ENCODE measurements around the gene TEX10. TPM values are rescaled to one million over a fixed set of nuclear protein-coding genes. Genes with fewer than 3 reads are reported as not detected.

TEX10 gene
- total RNA-seq, 2 experiments from 2014 or later: 26.6 to 30.2 TPM

- Mint-ChIP-seq H3K4me3 (peak overlapping the region; percentile 89), H3K36me3 (ENCODE audit: low read depth) (peaks cover 28% of the 10 kb centered on the region), H3K27ac (peak overlapping the region; percentile 81), H3K9me3 (peaks cover 10% of the 10 kb centered on the region), H3K27me3 (no peaks in the 10 kb centered on the region), H3K4me1 (ENCODE audit: low read depth) (peaks cover 51% of the 10 kb centered on the region)
- DNase-seq (peak; percentile 51), ATAC-seq (peak; percentile 54)
- POLR2A ChIA-PET: interaction anchor here (1.0 to 2.2 kb wide), 7 partner anchors 8 to 90 kb away, joined by 3 to 7 read pairs (median 3); no protein-coding TSS in a partner anchor
- intact Hi-C loops (cut with micrococcal nuclease): loop anchor here (10.0 kb wide), 1 partner anchor 243 kb away; no protein-coding TSS in a partner anchor
- no peak for TF ChIP-seq CTCF (IDR thresholded peaks at IDR 0.05)
- CTCF ChIA-PET: interaction anchor here (1.2 to 3.4 kb wide), 5 partner anchors 10 to 247 kb away, joined by 3 to 13 read pairs (median 6); partner anchors contain the start of gene MSANTD3
These were observed 478 bp downstream of the TEX10 start for GRCh38 chr9:100352201-100352726.

- TF ChIP-seq CTCF (IDR thresholded peaks at IDR 0.05): no peak
- Mint-ChIP-seq H3K9me3 (peaks cover 8% of the 10 kb centered on the region), H3K36me3 (ENCODE audit: low read depth) (peaks cover 33% of the 10 kb centered on the region), H3K4me1 (ENCODE audit: low read depth) (peaks cover 56% of the 10 kb centered on the region), H3K4me3 (peak overlapping the region; percentile 89), H3K27ac (peak overlapping the region; percentile 81), H3K27me3 (no peaks in the 10 kb centered on the region)
- CTCF ChIA-PET: interaction anchor here (1.2 to 3.4 kb wide), 7 partner anchors 9 to 248 kb away, joined by 3 to 13 read pairs (median 5); partner anchors contain the start of gene MSANTD3
- ATAC-seq: no peak
- no peak for DNase-seq
- intact Hi-C loops (cut with micrococcal nuclease): loop anchor here (10.0 kb wide), 1 partner anchor 243 kb away; no protein-coding TSS in a partner anchor
- POLR2A ChIA-PET: interaction anchor here (1.2 to 2.2 kb wide), 6 partner anchors 8 to 91 kb away, joined by 3 to 7 read pairs (median 4); no protein-coding TSS in a partner anchor
These were observed 1.2 kb downstream of the TEX10 start for GRCh38 chr9:100351508-100351907.

- H3K27ac Mint-ChIP-seq: no peak overlapping the region
- POLR2A ChIA-PET: interaction anchor here (1.5 kb wide), 1 partner anchor 13 kb away, joined by 5 read pairs; no protein-coding TSS in a partner anchor
- CTCF ChIA-PET: interaction anchor here (1.6 to 3.4 kb wide), 3 partner anchors 11 to 25 kb away, joined by 3 to 13 read pairs (median 3); no protein-coding TSS in a partner anchor
- intact Hi-C loops (cut with micrococcal nuclease): loop anchor here (10.0 kb wide), 1 partner anchor 245 kb away; no protein-coding TSS in a partner anchor
- TF ChIP-seq CTCF (IDR thresholded peaks at IDR 0.05): no peak
- no peak for ATAC-seq
- peak overlapping the region; percentile 58 for H3K4me3 Mint-ChIP-seq
- H3K36me3 Mint-ChIP-seq (ENCODE audit: low read depth): peaks cover 42% of the 10 kb centered on the region
- H3K4me1 Mint-ChIP-seq (ENCODE audit: low read depth): peaks cover 63% of the 10 kb centered on the region
- H3K27me3 Mint-ChIP-seq: no peaks in the 10 kb centered on the region
- DNase-seq: no peak
- peaks cover 8% of the 10 kb centered on the region for H3K9me3 Mint-ChIP-seq
These were observed 2.6 kb downstream of the TEX10 start for GRCh38 chr9:100350188-100350587.

GRCh38 chr9:100346836-100347235, 5.9 kb downstream of the TEX10 start:
- DNase-seq: no peak
- ATAC-seq: no peak
- peaks cover 41% of the 10 kb centered on the region for H3K36me3 Mint-ChIP-seq (ENCODE audit: low read depth)
- no peak overlapping the region for H3K27ac Mint-ChIP-seq
- no peaks in the 10 kb centered on the region for H3K9me3 Mint-ChIP-seq
- ChIA-PET POLR2A (no interaction called here), CTCF (interaction anchor here (1.5 kb wide), 1 partner anchor 21 kb away, joined by 4 read pairs; no protein-coding TSS in a partner anchor)
- peaks cover 54% of the 10 kb centered on the region for H3K4me1 Mint-ChIP-seq (ENCODE audit: low read depth)
- H3K4me3 Mint-ChIP-seq: no peak overlapping the region
- TF ChIP-seq CTCF (IDR thresholded peaks at IDR 0.05): no peak
- intact Hi-C loops (cut with micrococcal nuclease): no loop called here
- no peaks in the 10 kb centered on the region for H3K27me3 Mint-ChIP-seq

- ATAC-seq: no peak
- Mint-ChIP-seq H3K27me3 (no peaks in the 10 kb centered on the region), H3K27ac (no peak overlapping the region), H3K9me3 (no peaks in the 10 kb centered on the region), H3K4me1 (ENCODE audit: low read depth) (peaks cover 31% of the 10 kb centered on the region), H3K4me3 (no peak overlapping the region), H3K36me3 (ENCODE audit: low read depth) (peaks cover 47% of the 10 kb centered on the region)
- DNase-seq: no peak
- intact Hi-C loops (cut with micrococcal nuclease): no loop called here
- CTCF ChIA-PET: interaction anchor here (3.3 kb wide), 1 partner anchor 17 kb away, joined by 22 read pairs; no protein-coding TSS in a partner anchor
- POLR2A ChIA-PET: interaction anchor here (0.6 kb wide), 1 partner anchor 13 kb away, joined by 3 read pairs; no protein-coding TSS in a partner anchor
- no peak for TF ChIP-seq CTCF (IDR thresholded peaks at IDR 0.05)
These were observed 10.9 kb downstream of the TEX10 start for GRCh38 chr9:100341889-100342288.

Measured in activated CD8-positive, alpha-beta T cell treated with anti-CD3 and anti-CD28 coated beads for 36 hours (primary cell).